Stimulated activated CD8-positive, alpha-beta memory T cell treated with anti-CD3 and anti-CD28 coated beads, Interleukin-2, amount 100 ng/mL, for 48 hours (primary cell): ENCODE measurements around the gene NKRF.
A peak's percentile ranks its signal among the peaks of the same experiment; 100 is the strongest.
"Not testable (repeated sequence)": the region's sequence is repeated elsewhere in the genome, so short reads cannot be mapped to it uniquely, and the experiment has no call there.

Source experiments
- DNase-seq, 2 donors: peaks; one replicate each; pipeline ENCODE4 v3.0.0-alpha.2; 2020; ENCODE audit warnings: low read depth in 2 of 2

The NKRF gene

GRCh38 chrX:119606280-119607017 lies at the start of gene NKRF:
NKRF (minus strand) TSS chrX:119606424.
- DNase-seq = peak; percentile 78 to 79

GRCh38 chrX:119655125-119655524 lies 48.9 kb upstream of the NKRF start:
- DNase-seq = peak; percentile 54 to 57

- no peak for DNase-seq
These were observed 47.9 kb upstream of the NKRF start for GRCh38 chrX:119654112-119654531.

- DNase-seq = no peak
These were observed 42.2 kb upstream of the NKRF start for GRCh38 chrX:119648421-119648775.

GRCh38 chrX:119647552-119648420 lies 41.6 kb upstream of the NKRF start:
- peak; percentile 34 to 40 for DNase-seq

GRCh38 chrX:119647089-119647488 lies 40.9 kb upstream of the NKRF start:
- no peak for DNase-seq

- no peak for DNase-seq
These were observed 40.3 kb upstream of the NKRF start for GRCh38 chrX:119646515-119646914.

GRCh38 chrX:119643696-119644095 lies 37.5 kb upstream of the NKRF start:
- DNase-seq = no peak

GRCh38 chrX:119640731-119641170 lies 34.5 kb upstream of the NKRF start:
- DNase-seq = no peak

GRCh38 chrX:119638725-119639471 lies 32.7 kb upstream of the NKRF start:
- DNase-seq = no peak

- DNase-seq = not testable (repeated sequence)
These were observed 31.2 kb upstream of the NKRF start for GRCh38 chrX:119637421-119637820.

GRCh38 chrX:119636419-119636818 lies 30.2 kb upstream of the NKRF start:
- no peak for DNase-seq

- DNase-seq = no peak
These were observed 29.6 kb upstream of the NKRF start for GRCh38 chrX:119635799-119636198.

GRCh38 chrX:119635179-119635578 lies 29.0 kb upstream of the NKRF start:
- no peak for DNase-seq

- no peak for DNase-seq
These were observed 19.6 kb upstream of the NKRF start for GRCh38 chrX:119625843-119626242.

GRCh38 chrX:119624951-119625668 lies 18.9 kb upstream of the NKRF start:
- no peak for DNase-seq

- DNase-seq = no peak
These were observed 18.2 kb upstream of the NKRF start for GRCh38 chrX:119624417-119624816.

- DNase-seq = no peak
These were observed 16.4 kb upstream of the NKRF start for GRCh38 chrX:119622356-119623232.

GRCh38 chrX:119618439-119618838 lies 12.2 kb upstream of the NKRF start:
- DNase-seq = no peak

- no peak for DNase-seq
These were observed 11.4 kb upstream of the NKRF start for GRCh38 chrX:119617517-119618164.
